Fibroblast of mammary gland (primary cell): ENCODE measurements around the gene TREM1.
A peak's percentile ranks its signal among the peaks of the same experiment; 100 is the strongest.

Source experiments
- DNase-seq: peaks from one replicate; pipeline ENCODE4 v3.0.0-alpha.2; 2010; ENCODE audit warnings: low read depth
- H3K4me3 ChIP-seq: 2 replicates; pipeline ENCODE4 v1.5.1; 2011; ENCODE audit warnings: low read depth, mild to moderate bottlenecking, low read length, moderate library complexity; ENCODE audit not compliant: control insufficient read depth
- TF ChIP-seq, protein P1 (sequence below): conservative IDR thresholded peaks from 2 replicates; pipeline ENCODE4 v1.5.1; 2011; ENCODE audit warnings: low read depth, low read length, inconsistent platforms; ENCODE audit not compliant: control insufficient read depth, insufficient read depth

TREM1 gene

DNA sequence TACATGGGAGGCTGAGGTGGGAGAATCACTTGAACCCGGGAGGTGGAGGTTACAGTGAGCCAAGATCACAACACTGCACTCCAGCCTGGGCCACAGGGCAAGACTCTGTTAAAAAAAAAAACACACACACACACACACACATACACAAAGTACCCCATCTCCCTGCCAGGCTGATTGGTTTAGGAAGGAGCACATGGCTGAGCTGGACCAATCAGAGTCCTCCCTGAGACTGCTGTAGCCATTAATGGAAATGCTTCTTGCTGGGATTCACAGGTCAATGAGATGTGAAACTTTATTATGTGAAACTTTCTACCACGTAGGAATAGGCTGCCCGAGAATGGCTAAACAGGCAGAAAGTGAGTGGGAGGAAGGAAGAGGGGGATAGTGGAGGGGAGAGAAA is 2.9 kb downstream of the TREM1 start:
- DNase-seq = no peak
- TF ChIP-seq, protein P1, sequence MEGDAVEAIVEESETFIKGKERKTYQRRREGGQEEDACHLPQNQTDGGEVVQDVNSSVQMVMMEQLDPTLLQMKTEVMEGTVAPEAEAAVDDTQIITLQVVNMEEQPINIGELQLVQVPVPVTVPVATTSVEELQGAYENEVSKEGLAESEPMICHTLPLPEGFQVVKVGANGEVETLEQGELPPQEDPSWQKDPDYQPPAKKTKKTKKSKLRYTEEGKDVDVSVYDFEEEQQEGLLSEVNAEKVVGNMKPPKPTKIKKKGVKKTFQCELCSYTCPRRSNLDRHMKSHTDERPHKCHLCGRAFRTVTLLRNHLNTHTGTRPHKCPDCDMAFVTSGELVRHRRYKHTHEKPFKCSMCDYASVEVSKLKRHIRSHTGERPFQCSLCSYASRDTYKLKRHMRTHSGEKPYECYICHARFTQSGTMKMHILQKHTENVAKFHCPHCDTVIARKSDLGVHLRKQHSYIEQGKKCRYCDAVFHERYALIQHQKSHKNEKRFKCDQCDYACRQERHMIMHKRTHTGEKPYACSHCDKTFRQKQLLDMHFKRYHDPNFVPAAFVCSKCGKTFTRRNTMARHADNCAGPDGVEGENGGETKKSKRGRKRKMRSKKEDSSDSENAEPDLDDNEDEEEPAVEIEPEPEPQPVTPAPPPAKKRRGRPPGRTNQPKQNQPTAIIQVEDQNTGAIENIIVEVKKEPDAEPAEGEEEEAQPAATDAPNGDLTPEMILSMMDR = no peak
- H3K4me3 ChIP-seq = no peak overlapping the region

DNA sequence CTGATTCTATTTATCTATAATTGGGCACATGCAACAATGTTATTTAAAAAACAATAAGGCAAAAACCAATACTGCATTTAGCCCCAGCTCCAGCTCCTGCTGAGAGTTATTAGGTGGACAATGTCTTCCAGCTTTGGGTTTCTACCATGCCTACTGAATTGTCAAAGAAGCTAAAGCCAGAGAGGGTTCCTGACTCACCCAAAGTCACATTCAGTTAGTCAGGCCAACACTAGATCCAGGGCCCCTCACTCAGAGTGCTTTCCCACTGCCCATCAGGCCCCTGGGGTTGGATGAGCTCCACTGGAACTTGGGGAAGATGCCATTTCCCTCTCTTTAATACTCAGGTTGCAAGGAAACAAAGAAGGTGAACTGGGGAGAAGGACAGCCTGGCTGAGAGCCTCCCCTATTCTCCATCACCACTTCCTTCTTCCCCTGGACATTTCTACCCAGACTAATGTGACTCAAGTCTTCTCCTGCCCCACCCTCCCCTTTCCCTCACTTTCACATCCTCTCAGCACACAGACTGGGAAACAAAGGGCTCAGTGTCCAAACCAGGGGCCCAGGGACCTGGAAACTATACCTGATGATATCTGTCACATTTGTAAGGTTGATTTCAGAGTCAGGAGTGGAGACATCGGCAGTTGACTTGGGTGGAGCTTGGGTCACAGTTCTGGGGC is 6.0 kb downstream of the TREM1 start:
- no peak overlapping the region for H3K4me3 ChIP-seq
- TF ChIP-seq, protein P1 = no peak
- no peak for DNase-seq

DNA sequence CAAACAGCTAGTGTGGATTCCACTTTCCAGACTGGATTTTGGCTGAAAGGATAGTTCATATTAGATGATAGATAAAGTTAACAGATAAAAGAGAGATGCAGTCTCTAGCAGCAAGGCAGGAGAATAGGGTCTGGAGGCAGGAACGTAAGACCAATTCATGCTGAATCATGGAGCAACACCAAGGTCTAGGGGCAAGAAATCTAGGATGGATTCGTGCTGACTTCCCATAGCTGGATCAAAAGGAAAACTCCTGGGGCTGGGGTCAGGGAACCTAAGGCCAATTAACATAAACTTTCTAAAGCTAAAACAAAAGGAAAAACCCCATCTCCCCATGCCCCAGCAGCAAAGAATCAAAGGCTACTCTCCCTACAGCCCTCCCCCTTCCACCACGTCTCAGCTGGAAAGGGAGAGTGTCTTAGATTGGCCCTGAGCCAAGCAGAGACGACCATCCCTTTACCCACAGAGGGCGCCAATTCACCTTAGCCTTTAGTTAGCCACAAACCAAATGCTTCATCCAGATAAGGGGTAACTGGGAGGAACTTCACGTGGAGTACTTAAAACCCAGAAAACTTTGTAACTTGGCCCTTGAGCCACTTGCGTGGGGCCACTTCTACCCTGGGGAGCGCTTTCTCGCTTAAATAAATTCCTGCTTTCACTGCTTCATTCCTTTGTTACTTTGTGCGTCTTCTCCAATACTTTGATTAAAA is 7.6 kb downstream of the TREM1 start:
- TF ChIP-seq, protein P1 = peak; percentile 62
- H3K4me3 ChIP-seq = no peak overlapping the region
- peak; percentile 63 for DNase-seq

- no peak for DNase-seq
- H3K4me3 ChIP-seq = no peak overlapping the region
- TF ChIP-seq, protein P1 = no peak
Measured at GRCh38 chr6:41277605-41278004, 8.9 kb downstream of the TREM1 start.

- TF ChIP-seq, protein P1 = no peak
- no peak for DNase-seq
- no peak overlapping the region for H3K4me3 ChIP-seq
Measured at GRCh38 chr6:41275489-41275888, 11.0 kb downstream of the TREM1 start.

DNA sequence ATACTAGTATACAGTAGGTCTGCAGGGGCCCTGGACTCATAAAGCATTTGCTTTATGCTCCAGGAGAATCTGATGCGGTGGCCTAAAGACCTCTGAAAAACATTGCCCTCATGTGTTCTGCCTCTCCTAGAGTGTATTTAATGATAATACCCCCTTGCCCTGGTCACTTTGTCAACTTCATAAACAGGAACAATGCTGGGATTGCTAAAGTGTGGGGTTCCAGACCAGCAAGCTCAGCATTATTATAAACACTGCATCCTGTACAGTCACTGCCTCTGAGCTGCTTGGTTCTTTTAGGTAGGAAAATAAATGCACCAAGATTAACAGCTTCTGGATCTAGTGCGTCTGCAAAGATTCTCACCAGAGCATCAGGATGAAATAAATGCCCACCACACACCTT is 12.2 kb downstream of the TREM1 start:
- no peak overlapping the region for H3K4me3 ChIP-seq
- TF ChIP-seq, protein P1 = no peak
- no peak for DNase-seq
